GM18505 (cell line): ENCODE measurements around the gene SKIC2.
"Not testable (repeated sequence)": the region's sequence is repeated elsewhere in the genome, so short reads cannot be mapped to it uniquely, and the experiment has no call there.

Experiments
- ATAC-seq: cut with Tn5 transposase; IDR thresholded peaks from one replicate; pipeline ENCODE4 v1.9.1; 2021; ENCODE audit not compliant: unreplicated experiment
- POLR2A ChIP-seq: IDR thresholded peaks from 4 replicates; pipeline ENCODE4 v1.6.1; 2011; ENCODE audit warnings: borderline replicate concordance; ENCODE audit not compliant: insufficient read depth, insufficient read length; ENCODE audit errors: extremely low read depth

The SKIC2 gene

GRCh38 chr6:31930962-31931361, 28.0 kb upstream of the SKIC2 start:
- ATAC-seq, result no peak
- no peak for TF ChIP-seq POLR2A

GRCh38 chr6:31932137-31932536, 26.8 kb upstream of the SKIC2 start:
- not testable (repeated sequence) for ATAC-seq

GRCh38 chr6:31933537-31933936, 25.4 kb upstream of the SKIC2 start:
- TF ChIP-seq POLR2A, result no peak

GRCh38 chr6:31935021-31935420, 24.0 kb upstream of the SKIC2 start:
- no peak for ATAC-seq
- TF ChIP-seq POLR2A, result no peak

More at GRCh38 chr6:31933537-31933936, 25.4 kb upstream of the SKIC2 start:
- ATAC-seq, result no peak

- no peak for TF ChIP-seq POLR2A
- no peak for ATAC-seq
Observed at GRCh38 chr6:31935823-31936222, 23.2 kb upstream of the SKIC2 start.

- ATAC-seq, result no peak
- no peak for TF ChIP-seq POLR2A
Observed at GRCh38 chr6:31940256-31940664, 18.7 kb upstream of the SKIC2 start.

- no peak for ATAC-seq
- no peak for TF ChIP-seq POLR2A
Observed at GRCh38 chr6:31943742-31944141, 15.2 kb upstream of the SKIC2 start.

- no peak for TF ChIP-seq POLR2A
- no peak for ATAC-seq
Observed at GRCh38 chr6:31945154-31945506, 13.8 kb upstream of the SKIC2 start.

GRCh38 chr6:31945507-31946369, 13.2 kb upstream of the SKIC2 start, which contains the start of gene CFB:
Gene CFB (plus strand): TSS chr6:31946095. CDS start chr6:31946222, 127 bp downstream.
- no peak for TF ChIP-seq POLR2A
- no peak for ATAC-seq

GRCh38 chr6:31946370-31946885, 12.5 kb upstream of the SKIC2 start:
- TF ChIP-seq POLR2A, result no peak
- no peak for ATAC-seq

- no peak for ATAC-seq
- TF ChIP-seq POLR2A, result no peak
Observed at GRCh38 chr6:31947070-31947675, 11.8 kb upstream of the SKIC2 start.

GRCh38 chr6:31947864-31948263, 11.1 kb upstream of the SKIC2 start:
- no peak for ATAC-seq
- TF ChIP-seq POLR2A, result no peak

GRCh38 chr6:31948306-31948705, 10.7 kb upstream of the SKIC2 start:
- no peak for ATAC-seq
- TF ChIP-seq POLR2A, result no peak

- TF ChIP-seq POLR2A, result no peak
- no peak for ATAC-seq
Observed at GRCh38 chr6:31948753-31949413, 10.1 kb upstream of the SKIC2 start.

GRCh38 chr6:31949926-31950548, 8.9 kb upstream of the SKIC2 start:
- ATAC-seq, result no peak
- no peak for TF ChIP-seq POLR2A
